ENCODE data around the gene PRR20A.

DNA sequence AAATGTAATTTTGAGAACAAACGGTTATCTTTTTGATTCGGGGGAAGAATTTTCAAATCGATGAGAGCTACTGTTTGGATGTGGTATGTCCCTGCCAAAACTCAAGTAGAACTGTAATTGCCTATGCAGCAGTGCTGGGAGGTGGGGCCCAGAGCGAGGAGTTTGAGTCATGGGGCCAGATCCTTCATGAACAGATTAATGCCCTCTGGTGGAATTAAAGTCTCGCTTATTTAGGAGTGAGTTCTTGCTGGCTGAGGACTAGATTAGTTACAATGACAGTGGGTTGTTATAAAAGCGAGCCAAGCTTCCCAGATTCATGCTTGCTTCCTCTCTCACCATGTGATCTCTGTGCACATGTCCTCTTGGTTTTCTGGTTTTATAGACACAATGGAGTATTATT is 11.8 kb upstream of the PRR20A start:
- TF ChIP-seq EZH2phosphoT487 (IDR thresholded peaks at IDR 0.05; ENCODE audit: insufficient read depth, low read depth) (no peak), EZH2 (IDR thresholded peaks at IDR 0.05; ENCODE audit: insufficient read depth, poor library complexity, severe bottlenecking) (no peak)

Data from GM23248 (cell line).